ENCODE measurements around the gene KCNK1. TPM values are rescaled to one million over a fixed set of nuclear protein-coding genes. Genes with fewer than 3 reads are reported as not detected.

KCNK1 gene
- total RNA-seq, 1 donor from 2014 or later: 0.37 TPM

- Mint-ChIP-seq H3K27ac (ENCODE audit: unreplicated experiment) (no peak overlapping the region), H3K36me3 (ENCODE audit: low read depth) (no peaks in the 10 kb centered on the region), H3K9me3 (ENCODE audit: low read depth) (peaks cover 6% of the 10 kb centered on the region), H3K4me3 (ENCODE audit: unreplicated experiment) (no peak overlapping the region), H3K4me1 (ENCODE audit: low read depth) (no peaks in the 10 kb centered on the region), H3K27me3 (ENCODE audit: low read depth) (peaks cover 10% of the 10 kb centered on the region)
- TF ChIP-seq CTCF (IDR thresholded peaks at IDR 0.05): no peak
- no peak for DNase-seq (ENCODE audit: low spot score)
Observed at GRCh38 chr1:233584931-233585330, 29.0 kb upstream of the KCNK1 start.

- no peak for TF ChIP-seq CTCF (IDR thresholded peaks at IDR 0.05)
- Mint-ChIP-seq H3K4me1 (ENCODE audit: low read depth) (no peaks in the 10 kb centered on the region), H3K9me3 (ENCODE audit: low read depth) (peaks cover 6% of the 10 kb centered on the region), H3K27ac (ENCODE audit: unreplicated experiment) (no peak overlapping the region), H3K27me3 (ENCODE audit: low read depth) (peaks cover 10% of the 10 kb centered on the region), H3K36me3 (ENCODE audit: low read depth) (no peaks in the 10 kb centered on the region), H3K4me3 (ENCODE audit: unreplicated experiment) (no peak overlapping the region)
- no peak for DNase-seq (ENCODE audit: low spot score)
Observed at GRCh38 chr1:233586301-233586700, 27.6 kb upstream of the KCNK1 start.

- H3K4me1 Mint-ChIP-seq (ENCODE audit: low read depth): no peaks in the 10 kb centered on the region
- H3K9me3 Mint-ChIP-seq (ENCODE audit: low read depth): peaks cover 6% of the 10 kb centered on the region
- no peaks in the 10 kb centered on the region for H3K36me3 Mint-ChIP-seq (ENCODE audit: low read depth)
- H3K27ac Mint-ChIP-seq (ENCODE audit: unreplicated experiment): no peak overlapping the region
- peaks cover 10% of the 10 kb centered on the region for H3K27me3 Mint-ChIP-seq (ENCODE audit: low read depth)
- H3K4me3 Mint-ChIP-seq (ENCODE audit: unreplicated experiment): no peak overlapping the region
- no peak for TF ChIP-seq CTCF (IDR thresholded peaks at IDR 0.05)
- DNase-seq (ENCODE audit: low spot score): no peak
Observed at GRCh38 chr1:233587196-233587595, 26.7 kb upstream of the KCNK1 start.

- TF ChIP-seq CTCF (IDR thresholded peaks at IDR 0.05): no peak
- no peak overlapping the region for H3K4me3 Mint-ChIP-seq (ENCODE audit: unreplicated experiment)
- H3K27ac Mint-ChIP-seq (ENCODE audit: unreplicated experiment): no peak overlapping the region
- H3K36me3 Mint-ChIP-seq (ENCODE audit: low read depth): no peaks in the 10 kb centered on the region
- H3K9me3 Mint-ChIP-seq (ENCODE audit: low read depth): peaks cover 4% of the 10 kb centered on the region
- DNase-seq (ENCODE audit: low spot score): no peak
- peaks cover 10% of the 10 kb centered on the region for H3K27me3 Mint-ChIP-seq (ENCODE audit: low read depth)
- H3K4me1 Mint-ChIP-seq (ENCODE audit: low read depth): no peaks in the 10 kb centered on the region
Observed at GRCh38 chr1:233587958-233588799, 25.7 kb upstream of the KCNK1 start.

- H3K27ac Mint-ChIP-seq (ENCODE audit: unreplicated experiment): no peak overlapping the region
- DNase-seq (ENCODE audit: low spot score): no peak
- no peaks in the 10 kb centered on the region for H3K4me1 Mint-ChIP-seq (ENCODE audit: low read depth)
- H3K4me3 Mint-ChIP-seq (ENCODE audit: unreplicated experiment): no peak overlapping the region
- H3K27me3 Mint-ChIP-seq (ENCODE audit: low read depth): peaks cover 5% of the 10 kb centered on the region
- no peak for TF ChIP-seq CTCF (IDR thresholded peaks at IDR 0.05)
- H3K9me3 Mint-ChIP-seq (ENCODE audit: low read depth): peaks cover 5% of the 10 kb centered on the region
- H3K36me3 Mint-ChIP-seq (ENCODE audit: low read depth): no peaks in the 10 kb centered on the region
Observed at GRCh38 chr1:233597489-233597901, 16.4 kb upstream of the KCNK1 start.
